H1 (cell line): ENCODE results near the gene BCAS3. TPM values are rescaled to one million over a fixed set of nuclear protein-coding genes. Genes with fewer than 3 reads are reported as not detected.

Experiments
- CHD7 ChIP-seq: fragments of 300-600 bp; sonication (generic); IDR thresholded peaks from 2 replicates; pipeline ENCODE4 v1.7.1; 2012; ENCODE audit warnings: low read length, moderate library complexity, mild to moderate bottlenecking, inconsistent platforms; ENCODE audit not compliant: insufficient replicate concordance
- TAF7 ChIP-seq: optimal IDR thresholded peaks from 2 replicates; pipeline ENCODE3; 2011; ENCODE audit warnings: low read depth, mild to moderate bottlenecking, inconsistent platforms, low read length, moderate library complexity, borderline replicate concordance
- TCF12 ChIP-seq: IDR thresholded peaks from 2 replicates; pipeline ENCODE4 v1.6.1; 2011; ENCODE audit warnings: low read depth, mild to moderate bottlenecking, low read length
- TEAD4 ChIP-seq: IDR thresholded peaks from 2 replicates; pipeline ENCODE4 v1.6.1; 2012; ENCODE audit warnings: low read depth, low read length, inconsistent platforms, mixed read lengths
- polyA plus RNA-seq, 7 experiments: library from polyadenylated mRNA; depleted of rRNA in 3 of 7; stranded (reverse) in 5 of 7; unstranded in 2 of 7; fragments of >200 nt in 5 of 7; fragments of 200-250 nt in 2 of 7; gene quantifications; 1 replicate in 5 of 7; 2 replicates in 1 of 7; 4 replicates in 1 of 7; pipeline versions ENCODE4 v1.2.1 to v1.2.3, GENCODE V29; 2011 to 2013; ENCODE audit warnings: missing spikeins in 2 of 7, mixed read lengths in 2 of 7
- total RNA-seq: library from RNA; stranded (reverse); fragmentation: NEBNext Ultra II Directional; extraction: Animal tissue kit (Norgen Biotek cat#: 25700); gene quantifications from 2 replicates; pipeline ENCODE4 v1.2.1, GENCODE V29; 2021
- TF ChIP-seq, protein P1 (sequence below): IDR thresholded peaks from 2 replicates; pipeline ENCODE4 v1.6.1; 2012; ENCODE audit warnings: inconsistent platforms

Gene BCAS3
- total and polyA plus RNA-seq, 2 of the 8 experiments (the other 6 are each of a cell fraction or from before 2014, with no cell fraction given) = 9.9 to 13.3 TPM

- TF ChIP-seq CHD7 = no peak
- TF ChIP-seq TEAD4 = no peak
- TF ChIP-seq TCF12 = no peak
- TF ChIP-seq TAF7 = no peak
- TF ChIP-seq, protein P1, sequence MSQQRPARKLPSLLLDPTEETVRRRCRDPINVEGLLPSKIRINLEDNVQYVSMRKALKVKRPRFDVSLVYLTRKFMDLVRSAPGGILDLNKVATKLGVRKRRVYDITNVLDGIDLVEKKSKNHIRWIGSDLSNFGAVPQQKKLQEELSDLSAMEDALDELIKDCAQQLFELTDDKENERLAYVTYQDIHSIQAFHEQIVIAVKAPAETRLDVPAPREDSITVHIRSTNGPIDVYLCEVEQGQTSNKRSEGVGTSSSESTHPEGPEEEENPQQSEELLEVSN = no peak
Measured at GRCh38 chr17:61323909-61324868, 646.5 kb downstream of the BCAS3 start (continued).
